ENCODE data around the gene HPS3.
"Not testable (repeated sequence)": the region's sequence is repeated elsewhere in the genome, so short reads cannot be mapped to it uniquely, and the experiment has no call there.

Gene HPS3, protein sequence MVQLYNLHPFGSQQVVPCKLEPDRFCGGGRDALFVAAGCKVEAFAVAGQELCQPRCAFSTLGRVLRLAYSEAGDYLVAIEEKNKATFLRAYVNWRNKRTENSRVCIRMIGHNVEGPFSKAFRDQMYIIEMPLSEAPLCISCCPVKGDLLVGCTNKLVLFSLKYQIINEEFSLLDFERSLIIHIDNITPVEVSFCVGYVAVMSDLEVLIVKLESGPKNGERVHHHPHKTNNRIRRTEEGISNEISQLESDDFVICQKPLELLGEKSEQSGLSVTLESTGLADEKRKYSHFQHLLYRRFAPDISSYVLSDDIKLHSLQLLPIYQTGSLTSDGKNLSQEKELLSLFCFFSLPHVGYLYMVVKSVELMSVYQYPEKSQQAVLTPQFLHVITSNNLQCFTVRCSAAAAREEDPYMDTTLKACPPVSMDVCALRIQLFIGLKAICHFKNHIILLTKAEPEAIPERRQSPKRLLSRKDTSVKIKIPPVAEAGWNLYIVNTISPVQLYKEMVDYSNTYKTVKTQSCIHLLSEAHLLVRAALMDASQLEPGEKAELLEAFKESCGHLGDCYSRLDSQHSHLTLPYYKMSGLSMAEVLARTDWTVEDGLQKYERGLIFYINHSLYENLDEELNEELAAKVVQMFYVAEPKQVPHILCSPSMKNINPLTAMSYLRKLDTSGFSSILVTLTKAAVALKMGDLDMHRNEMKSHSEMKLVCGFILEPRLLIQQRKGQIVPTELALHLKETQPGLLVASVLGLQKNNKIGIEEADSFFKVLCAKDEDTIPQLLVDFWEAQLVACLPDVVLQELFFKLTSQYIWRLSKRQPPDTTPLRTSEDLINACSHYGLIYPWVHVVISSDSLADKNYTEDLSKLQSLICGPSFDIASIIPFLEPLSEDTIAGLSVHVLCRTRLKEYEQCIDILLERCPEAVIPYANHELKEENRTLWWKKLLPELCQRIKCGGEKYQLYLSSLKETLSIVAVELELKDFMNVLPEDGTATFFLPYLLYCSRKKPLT

GRCh38 chr3:149129326-149130205 is at the start of gene HPS3:
Gene HPS3 (plus strand): TSS chr3:149129638. CDS start chr3:149129724, 86 bp downstream.
- DNase-seq (ENCODE audit: low spot score), result peak; percentile 93

GRCh38 chr3:149080011-149080698 is 49.3 kb upstream of the HPS3 start:
- no peak for DNase-seq (ENCODE audit: low spot score)

DNA sequence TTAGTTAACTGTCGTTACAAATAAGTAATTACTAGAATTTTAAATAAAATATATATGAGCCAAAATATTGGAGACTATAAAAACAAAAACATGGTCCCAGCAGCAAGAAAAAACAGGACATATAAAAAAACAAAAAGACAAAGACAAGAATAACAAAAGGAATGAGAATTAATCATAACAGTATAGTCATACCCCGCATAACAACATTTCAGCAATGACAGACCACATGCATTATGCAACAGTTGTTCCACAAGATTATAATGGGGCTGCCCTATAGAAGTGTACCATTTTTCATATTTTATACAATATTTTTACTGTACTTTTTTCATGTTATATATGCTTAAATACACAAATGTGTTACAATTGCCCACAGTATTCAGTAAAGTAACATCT is 48.7 kb upstream of the HPS3 start:
- no peak for DNase-seq (ENCODE audit: low spot score)

DNA sequence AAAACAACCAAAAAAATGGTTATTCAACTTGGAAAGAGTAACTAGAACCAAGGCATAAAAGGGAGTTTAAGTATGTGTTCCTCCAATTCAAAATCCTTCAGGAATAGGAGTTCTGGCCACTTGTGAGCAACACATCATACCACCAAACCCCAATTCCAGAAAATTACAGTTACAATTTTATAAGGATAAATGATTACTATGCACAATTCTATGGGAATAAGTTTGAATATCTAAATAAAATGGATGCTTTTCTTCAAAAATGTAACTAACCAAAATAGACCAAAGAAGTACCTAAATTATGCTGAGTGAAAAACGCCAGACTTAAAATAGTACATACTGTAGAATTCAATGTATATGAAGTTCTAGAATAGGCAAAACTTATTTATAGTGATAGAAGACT is 47.7 kb upstream of the HPS3 start:
- no peak for DNase-seq (ENCODE audit: low spot score)

DNA sequence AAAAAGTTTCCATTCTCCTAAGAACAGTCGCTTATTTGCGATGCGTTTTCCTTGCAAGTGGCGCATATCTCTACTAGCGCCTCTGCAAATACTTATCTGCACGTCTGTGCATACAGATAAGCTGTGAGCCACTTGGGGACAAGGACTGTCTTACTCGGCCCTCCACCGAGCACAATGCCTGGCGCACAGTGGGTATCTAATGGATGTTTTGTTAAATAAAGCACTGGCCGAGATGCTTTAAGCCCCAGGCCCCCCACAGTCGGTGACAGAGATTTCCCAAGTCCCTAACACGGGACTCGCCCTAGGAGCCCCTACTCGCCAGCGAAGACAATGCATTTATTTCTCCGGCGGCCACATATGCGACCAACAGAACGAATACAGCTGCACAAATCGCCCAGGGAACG is 43.6 kb upstream of the HPS3 start:
- DNase-seq (ENCODE audit: low spot score), result no peak

DNA sequence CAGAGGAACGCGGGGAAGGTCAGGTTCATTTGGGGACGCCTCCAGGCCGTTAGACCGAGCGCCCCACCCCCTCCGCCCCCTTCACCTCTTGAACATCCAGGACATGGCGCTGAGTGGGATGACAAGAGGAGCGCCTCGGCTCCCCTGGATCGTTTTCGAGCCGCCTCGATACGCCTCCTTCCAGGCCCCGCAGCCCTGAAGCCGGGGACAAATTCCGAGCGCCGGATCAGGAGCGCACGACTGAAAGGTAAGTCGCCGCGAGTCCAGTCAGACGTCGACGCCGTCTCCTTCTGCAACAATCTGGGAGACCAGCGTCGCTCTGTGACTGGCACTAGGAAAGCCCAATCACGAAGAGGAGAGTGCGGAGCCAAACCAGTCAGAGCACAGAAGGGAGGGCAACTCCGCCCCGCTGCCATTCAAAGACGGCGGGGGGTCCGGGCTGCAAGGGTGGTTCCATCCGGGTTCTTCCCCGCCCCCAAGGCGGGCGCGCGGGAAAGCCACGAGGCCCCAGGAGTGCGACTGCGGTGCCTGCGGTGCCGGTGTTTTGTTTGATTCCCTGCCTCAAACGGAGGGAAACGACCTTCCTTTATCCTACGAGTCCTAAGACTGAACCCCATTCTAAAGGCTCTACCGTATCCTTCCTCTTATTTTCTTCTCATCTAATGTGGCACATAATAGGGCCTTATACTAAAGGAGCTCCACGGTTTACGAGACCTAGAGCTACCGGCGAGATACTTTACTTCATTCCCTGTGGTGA is 43.0 kb upstream of the HPS3 start, which contains the start of gene HLTF:
Gene HLTF, minus strand, starts transcription at position 302 of the 757 bp plus-strand sequence. Its CDS starts 197 bp downstream, at position 105.
- peak; percentile 93 for DNase-seq (ENCODE audit: low spot score)

DNA sequence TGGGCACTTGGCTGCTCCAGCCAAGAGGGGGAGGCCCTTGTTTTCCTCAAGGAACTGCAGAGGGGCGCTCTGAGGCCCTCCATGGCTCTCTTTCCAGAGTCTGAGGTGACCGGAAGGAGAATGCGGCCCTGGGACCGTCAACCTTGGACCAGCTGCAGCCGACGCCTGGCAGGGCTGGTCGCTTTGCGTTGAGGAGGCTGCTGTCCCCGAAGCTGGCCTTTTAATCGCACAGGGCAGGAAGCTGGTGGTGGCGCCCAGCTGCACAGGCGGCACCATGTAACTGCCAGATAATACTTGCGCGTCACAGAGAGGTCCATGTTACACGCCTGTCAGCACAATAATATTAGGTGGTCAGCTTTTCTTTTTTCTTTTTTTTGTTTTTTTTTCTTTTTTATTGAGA is 42.2 kb upstream of the HPS3 start:
- DNase-seq (ENCODE audit: low spot score), result no peak

DNA sequence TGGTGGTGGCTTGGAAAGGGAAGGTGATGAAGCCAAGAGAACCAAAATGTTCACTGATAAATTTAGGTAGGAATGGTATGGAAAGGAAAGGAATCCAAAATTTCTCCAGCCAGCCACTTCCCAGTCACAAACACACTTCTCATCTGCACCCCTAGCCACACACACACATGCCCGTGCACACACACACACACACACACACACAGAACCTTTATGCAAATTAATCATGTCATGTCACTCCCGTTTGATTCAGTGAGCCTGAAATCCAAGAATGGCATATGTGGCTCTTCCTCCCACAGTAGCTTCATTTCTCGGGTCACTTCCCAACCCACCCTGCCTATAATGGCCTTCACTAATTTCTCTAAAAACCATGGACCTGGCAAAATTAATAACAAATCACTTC is 40.0 kb upstream of the HPS3 start:
- no peak for DNase-seq (ENCODE audit: low spot score)

DNA sequence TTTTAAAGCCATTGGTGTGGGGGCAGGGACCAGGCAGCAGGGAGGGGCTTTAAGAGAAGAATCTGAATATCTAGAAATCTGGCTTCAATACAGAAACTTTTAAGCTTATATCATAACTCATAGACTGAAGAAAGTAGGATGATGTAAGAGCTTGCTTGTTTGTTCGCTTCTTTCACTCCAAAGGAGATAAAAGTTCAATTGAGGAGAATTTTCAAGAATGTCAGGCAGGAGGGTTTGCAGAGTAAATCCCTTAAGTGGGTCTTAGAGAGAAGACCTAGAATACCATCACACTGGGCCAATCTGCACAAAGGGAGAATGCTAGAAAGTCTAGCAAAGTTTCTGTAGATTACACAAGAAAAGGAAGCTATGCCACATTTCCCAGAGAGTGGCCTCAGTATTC is 39.0 kb upstream of the HPS3 start:
- no peak for DNase-seq (ENCODE audit: low spot score)

DNA sequence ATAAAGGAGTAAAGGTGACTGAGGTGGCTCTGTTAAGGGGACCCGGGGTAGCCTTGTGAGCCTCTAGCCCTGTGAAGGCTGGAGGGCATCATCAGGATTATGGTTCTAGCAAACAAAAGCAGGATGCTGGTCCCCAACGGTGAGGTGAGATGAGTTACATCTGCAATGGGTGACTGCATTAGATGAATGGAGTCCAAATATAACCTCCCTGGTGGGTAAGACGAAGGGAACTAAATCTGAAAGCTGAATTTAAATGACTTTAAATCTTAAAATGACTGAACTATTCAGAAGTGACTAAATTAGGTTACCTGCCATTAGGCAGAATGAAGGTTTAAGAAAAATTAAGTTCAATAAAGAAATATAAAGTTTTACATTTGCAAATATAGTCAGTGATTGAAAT is 38.5 kb upstream of the HPS3 start:
- DNase-seq (ENCODE audit: low spot score), result no peak

DNA sequence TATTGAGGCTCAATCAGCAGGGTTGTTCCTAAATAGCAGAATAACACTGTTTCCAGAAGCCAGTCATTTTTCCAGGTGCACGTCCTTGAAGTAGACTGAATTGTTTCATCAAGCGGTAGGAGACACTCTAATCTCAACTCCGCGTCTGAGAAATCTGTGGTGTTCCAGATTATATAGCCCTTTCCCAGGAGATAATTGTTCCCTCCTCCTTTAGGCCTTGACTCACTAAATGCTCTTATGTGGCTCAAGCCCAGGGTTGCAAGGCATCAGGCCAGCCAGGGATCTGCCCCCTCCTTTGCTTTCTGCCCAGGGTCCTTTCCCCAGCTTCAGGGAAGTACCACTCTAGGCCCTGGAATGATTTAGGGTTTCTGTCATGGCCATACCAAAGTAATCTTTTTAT is 37.5 kb upstream of the HPS3 start:
- no peak for DNase-seq (ENCODE audit: low spot score)

GRCh38 chr3:149095487-149095886 is 34.0 kb upstream of the HPS3 start:
- DNase-seq (ENCODE audit: low spot score), result no peak

DNA sequence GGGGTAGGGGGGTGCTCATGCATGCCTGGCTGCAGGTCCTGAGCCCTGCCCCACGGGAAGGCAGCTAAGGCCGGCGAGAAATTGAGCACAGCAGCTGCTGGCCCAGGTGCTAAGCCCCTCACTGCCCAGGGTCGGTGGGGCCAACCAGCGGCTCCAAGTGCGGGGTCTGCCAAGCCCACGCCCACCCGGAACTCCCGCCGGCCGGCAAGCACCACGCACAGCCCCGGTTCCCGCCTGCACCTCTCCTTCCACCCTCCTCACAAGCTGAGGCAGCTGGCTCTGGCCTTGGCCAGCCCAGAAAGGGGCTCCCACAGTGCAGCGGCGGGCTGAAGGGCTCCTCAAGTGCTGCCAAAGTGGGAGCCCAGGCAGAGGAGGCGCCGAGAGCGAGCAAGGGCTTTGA is 31.5 kb upstream of the HPS3 start:
- DNase-seq (ENCODE audit: low spot score), result not testable (repeated sequence)

- no peak for DNase-seq (ENCODE audit: low spot score)
Measured at GRCh38 chr3:149101154-149101553, 28.3 kb upstream of the HPS3 start.

- no peak for DNase-seq (ENCODE audit: low spot score)
Measured at GRCh38 chr3:149101641-149102040, 27.8 kb upstream of the HPS3 start.

DNA sequence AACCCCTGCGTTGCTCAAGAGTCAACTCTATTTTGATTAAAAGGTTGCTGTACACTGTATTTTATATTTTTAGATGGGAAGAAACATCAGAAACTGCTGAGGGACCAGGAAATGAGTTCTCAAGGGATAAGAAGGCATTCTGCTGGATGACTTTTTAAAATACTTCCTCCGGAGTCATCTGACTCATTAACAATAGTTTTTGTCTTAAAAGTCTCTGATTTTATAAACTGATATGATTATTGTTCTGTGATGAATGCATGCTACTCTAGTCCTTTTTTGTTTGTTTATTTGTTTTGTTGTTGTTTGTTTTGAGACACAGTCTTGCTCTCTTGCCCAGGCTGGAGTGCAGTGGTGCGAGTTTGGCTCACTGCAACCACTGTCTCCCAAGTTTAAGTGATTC is 25.0 kb upstream of the HPS3 start:
- no peak for DNase-seq (ENCODE audit: low spot score)

DNA sequence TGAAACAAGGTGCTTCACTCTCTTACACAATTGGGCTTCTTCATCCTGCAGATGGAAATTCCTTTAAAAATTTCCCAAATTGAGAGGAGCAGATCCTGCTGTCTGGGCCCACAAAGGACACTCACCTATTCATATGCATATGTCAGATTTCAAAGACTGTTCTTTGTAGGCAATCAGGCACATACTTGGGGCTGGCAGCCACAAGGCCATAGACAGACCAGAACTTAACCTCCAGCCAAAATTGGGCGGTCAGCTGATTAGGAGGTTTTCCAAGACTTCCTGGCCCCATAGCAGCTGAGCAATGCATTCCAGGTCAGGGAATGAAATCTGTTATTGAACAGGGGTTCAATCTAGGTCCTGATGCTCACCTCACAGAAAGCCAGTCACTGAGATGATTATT is 15.0 kb upstream of the HPS3 start:
- DNase-seq (ENCODE audit: low spot score), result no peak

- no peak for DNase-seq (ENCODE audit: low spot score)
Measured at GRCh38 chr3:149115114-149115513, 14.3 kb upstream of the HPS3 start.

GRCh38 chr3:149118724-149119123 is 10.7 kb upstream of the HPS3 start:
- no peak for DNase-seq (ENCODE audit: low spot score)

- no peak for DNase-seq (ENCODE audit: low spot score)
Measured at GRCh38 chr3:149119466-149119865, 10.0 kb upstream of the HPS3 start.

All from ecto neural progenitor cell (in vitro differentiated cells).